Vagina (tissue), 2 donors: Measurements from ENCODE around the gene SPEM1. TPM values are rescaled to one million over a fixed set of nuclear protein-coding genes. Genes with fewer than 3 reads are reported as not detected.

Experiments
- DNase-seq, 2 donors: peaks; one replicate each; pipeline ENCODE4 v3.0.0-alpha.2; 2017; ENCODE audit errors: extremely low spot score in 2 of 2
- H3K27ac ChIP-seq: fragments of 200-600 bp; sonication (generic); one replicate; pipeline ENCODE4 v1.5.1; 2019
- H3K27me3 ChIP-seq: fragments of 200-600 bp; sonication (generic); one replicate; pipeline ENCODE4 v1.5.1; 2019
- H3K36me3 ChIP-seq, 2 donors: fragments of 200-600 bp; sonication (generic); one replicate each; pipeline ENCODE4 v1.5.1; 2017 to 2019
- H3K4me1 ChIP-seq: fragments of 200-600 bp; sonication (generic); one replicate; pipeline ENCODE4 v1.5.1; 2019
- H3K4me3 ChIP-seq, 2 donors: fragments of 200-600 bp; sonication (generic); 1 replicate in 1 of 2; 2 replicates in 1 of 2; pipeline ENCODE4 v1.5.1; 2016 to 2019
- H3K9me3 ChIP-seq: fragments of 200-600 bp; sonication (generic); one replicate; pipeline ENCODE4 v1.5.1; 2019
- POLR2A ChIP-seq, 2 donors: fragments of 450-650 bp; IDR thresholded peaks; one replicate each; pipeline ENCODE4 v1.6.1; 2017; ENCODE audit warnings: antibody characterized with exemption in 2 of 2, mild to moderate bottlenecking in 2 of 2, moderate library complexity in 2 of 2
- POLR2AphosphoS5 ChIP-seq, 2 donors: sonication (generic); formaldehyde crosslinking; IDR thresholded peaks; one replicate each; pipeline ENCODE4 v1.9.0; 2017; ENCODE audit warnings: antibody characterized with exemption in 2 of 2, mild to moderate bottlenecking in 2 of 2, low read depth in 1 of 2; ENCODE audit not compliant: insufficient read depth in 1 of 2
- intact Hi-C: fragments of 100-400 bp; cut with DNase I; formaldehyde crosslinking; loops from one replicate; pipeline ENCODE4 v1.15.1; 2023
- total RNA-seq: library from RNA; depleted of rRNA; stranded (reverse); fragments of >200 nt; gene quantifications from one replicate; pipeline ENCODE4 v1.2.3, GENCODE V29; 2016
- TF ChIP-seq, protein P1 (sequence below), 3 experiments: fragments of 450-650 bp in 2 of 3; fragments of 200-600 bp in 1 of 3; sonication (generic) in 1 of 3; IDR thresholded peaks; one replicate each; pipeline ENCODE4 v1.5.1; 2017 to 2019; ENCODE audit warnings: antibody characterized with exemption in 3 of 3, mild to moderate bottlenecking in 2 of 3, moderate library complexity in 2 of 3

SPEM1 gene
- total RNA-seq, 1 donor from 2014 or later, result not detected

GRCh38 chr17:7388856-7389255 lies 31.3 kb upstream of the SPEM1 start:
- no peaks in the 10 kb centered on the region for H3K27me3 ChIP-seq
- no peak for DNase-seq
- intact Hi-C loops, result no loop called here
- peaks cover 23% of the 10 kb centered on the region for H3K4me1 ChIP-seq
- no peak overlapping the region for H3K4me3 ChIP-seq
- H3K9me3 ChIP-seq, result no peaks in the 10 kb centered on the region
- TF ChIP-seq, protein P1, sequence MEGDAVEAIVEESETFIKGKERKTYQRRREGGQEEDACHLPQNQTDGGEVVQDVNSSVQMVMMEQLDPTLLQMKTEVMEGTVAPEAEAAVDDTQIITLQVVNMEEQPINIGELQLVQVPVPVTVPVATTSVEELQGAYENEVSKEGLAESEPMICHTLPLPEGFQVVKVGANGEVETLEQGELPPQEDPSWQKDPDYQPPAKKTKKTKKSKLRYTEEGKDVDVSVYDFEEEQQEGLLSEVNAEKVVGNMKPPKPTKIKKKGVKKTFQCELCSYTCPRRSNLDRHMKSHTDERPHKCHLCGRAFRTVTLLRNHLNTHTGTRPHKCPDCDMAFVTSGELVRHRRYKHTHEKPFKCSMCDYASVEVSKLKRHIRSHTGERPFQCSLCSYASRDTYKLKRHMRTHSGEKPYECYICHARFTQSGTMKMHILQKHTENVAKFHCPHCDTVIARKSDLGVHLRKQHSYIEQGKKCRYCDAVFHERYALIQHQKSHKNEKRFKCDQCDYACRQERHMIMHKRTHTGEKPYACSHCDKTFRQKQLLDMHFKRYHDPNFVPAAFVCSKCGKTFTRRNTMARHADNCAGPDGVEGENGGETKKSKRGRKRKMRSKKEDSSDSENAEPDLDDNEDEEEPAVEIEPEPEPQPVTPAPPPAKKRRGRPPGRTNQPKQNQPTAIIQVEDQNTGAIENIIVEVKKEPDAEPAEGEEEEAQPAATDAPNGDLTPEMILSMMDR (IDR thresholded peaks at IDR 0.05), result no peak
- TF ChIP-seq POLR2AphosphoS5 (IDR thresholded peaks at IDR 0.05; ENCODE audit: insufficient read depth in 1 of 2, low read depth in 1 of 2) (no peak), POLR2A (IDR thresholded peaks at IDR 0.05) (no peak)
- H3K36me3 ChIP-seq, result peaks cover 0 to 16% of the 10 kb centered on the region in 2 donors
- no peak overlapping the region for H3K27ac ChIP-seq

DNA sequence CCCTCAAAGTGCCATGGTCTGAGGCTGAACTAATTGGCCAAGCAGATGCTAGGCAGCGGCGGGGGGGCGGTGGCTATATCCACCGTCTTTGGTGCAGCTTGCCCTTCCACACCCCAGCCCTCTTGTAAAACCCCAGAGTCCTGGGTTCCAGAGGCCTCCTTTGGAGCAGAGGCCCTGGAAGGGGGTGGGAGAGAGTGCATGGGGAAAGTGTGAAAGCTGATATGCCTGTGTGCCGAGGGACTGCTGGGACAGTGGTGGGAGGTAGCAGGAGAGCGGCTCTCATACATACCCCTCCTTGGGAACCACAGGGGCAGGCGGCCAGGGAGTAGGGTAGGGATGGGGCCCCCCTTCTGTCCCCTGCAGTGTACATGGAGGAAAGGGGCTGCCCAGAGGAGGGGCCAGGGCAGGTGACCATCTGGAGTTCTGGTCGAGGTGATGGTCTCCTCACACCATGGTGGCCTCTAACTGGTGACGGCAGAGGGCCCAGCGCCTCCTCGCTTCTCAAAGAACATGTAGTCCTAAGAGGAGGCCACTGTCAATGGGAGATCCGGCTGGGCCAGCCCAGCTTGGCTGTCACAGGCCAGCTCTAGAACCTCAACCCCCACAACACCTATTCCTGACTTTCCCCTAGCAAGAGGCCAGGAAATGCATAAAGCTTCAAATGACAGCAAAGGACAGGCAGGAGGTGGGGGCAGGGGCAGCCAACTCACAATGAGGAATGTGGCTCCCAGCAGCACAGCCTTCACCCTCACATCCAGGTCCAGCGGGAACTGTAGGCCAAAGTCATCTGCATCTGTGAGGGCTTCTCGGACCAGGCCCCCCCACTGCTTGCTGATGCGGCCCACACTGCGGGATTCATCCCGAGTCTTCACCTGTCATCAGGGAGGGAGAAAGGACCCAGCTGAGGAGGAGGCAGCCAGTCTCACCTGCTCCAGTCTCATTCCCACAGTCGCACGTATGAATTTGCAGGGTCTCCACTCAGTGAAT lies 29.9 kb upstream of the SPEM1 start:
- Histone ChIP-seq H3K27ac (no peak overlapping the region), H3K9me3 (no peaks in the 10 kb centered on the region), H3K4me1 (peaks cover 18% of the 10 kb centered on the region), H3K27me3 (no peaks in the 10 kb centered on the region), H3K36me3 (peaks cover 0 to 16% of the 10 kb centered on the region in 2 donors), H3K4me3 (no peak overlapping the region)
- intact Hi-C loops, result loop anchor here (5.0 kb wide), 1 partner anchor 97 kb away; no protein-coding TSS in a partner anchor
- no peak for DNase-seq
- TF ChIP-seq POLR2AphosphoS5 (IDR thresholded peaks at IDR 0.05; ENCODE audit: insufficient read depth in 1 of 2, low read depth in 1 of 2) (no peak), POLR2A (IDR thresholded peaks at IDR 0.05) (no peak)
- TF ChIP-seq, protein P1 (IDR thresholded peaks at IDR 0.05), result no peak

GRCh38 chr17:7391307-7391706 lies 28.8 kb upstream of the SPEM1 start:
- Histone ChIP-seq H3K27ac (no peak overlapping the region), H3K36me3 (peaks cover 0 to 16% of the 10 kb centered on the region in 2 donors), H3K4me3 (no peak overlapping the region), H3K9me3 (no peaks in the 10 kb centered on the region), H3K4me1 (peaks cover 23% of the 10 kb centered on the region), H3K27me3 (no peaks in the 10 kb centered on the region)
- TF ChIP-seq, protein P1 (IDR thresholded peaks at IDR 0.05), result no peak
- TF ChIP-seq POLR2AphosphoS5 (IDR thresholded peaks at IDR 0.05; ENCODE audit: insufficient read depth in 1 of 2, low read depth in 1 of 2) (no peak), POLR2A (IDR thresholded peaks at IDR 0.05) (no peak)
- intact Hi-C loops, result loop anchor here (5.0 kb wide), 1 partner anchor 96 kb away; no protein-coding TSS in a partner anchor
- DNase-seq, result no peak

DNA sequence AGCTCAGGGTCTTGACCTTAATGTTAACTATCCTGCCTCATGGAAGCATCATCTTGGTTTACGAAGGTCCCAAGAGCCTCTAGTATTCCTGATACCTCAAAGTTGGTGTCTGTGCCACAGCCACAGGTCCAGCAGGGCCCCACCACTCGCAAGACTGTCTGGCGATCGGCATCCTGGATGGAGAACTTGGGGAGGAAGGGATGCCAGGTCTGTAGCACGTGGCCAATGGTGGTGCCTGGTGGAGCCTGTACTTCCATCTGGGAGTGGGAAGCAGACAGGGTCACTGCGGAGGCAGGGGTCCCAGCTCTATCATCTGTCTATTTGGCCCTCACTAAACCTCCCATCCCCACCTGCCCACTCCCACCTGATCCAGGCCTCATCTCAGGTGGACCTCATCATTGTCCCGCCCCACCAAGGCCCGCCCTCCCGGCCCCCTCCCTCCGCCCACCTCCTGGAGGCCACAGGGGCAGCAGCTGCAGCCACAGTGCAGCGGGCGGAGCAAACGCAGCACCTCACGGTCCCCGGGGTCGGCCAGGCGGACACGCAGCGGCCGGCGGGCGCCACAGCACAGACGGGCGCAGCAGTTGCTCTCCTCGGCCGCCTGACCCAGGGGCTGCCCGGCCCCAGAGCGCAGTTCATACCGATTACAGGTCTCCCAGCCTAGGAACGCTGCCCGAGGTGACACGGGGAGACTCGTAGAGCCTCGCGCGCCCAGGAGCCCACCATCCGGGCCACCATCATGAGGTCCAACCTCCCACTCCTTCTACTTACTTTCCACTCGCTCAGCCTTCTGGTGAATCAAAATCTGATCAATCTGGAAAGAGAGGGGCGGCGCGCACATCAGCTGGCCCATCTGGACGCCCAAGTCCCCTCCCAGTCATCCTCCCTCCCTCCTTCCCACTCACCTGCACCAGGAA lies 27.2 kb upstream of the SPEM1 start:
- Histone ChIP-seq H3K4me1 (peaks cover 23% of the 10 kb centered on the region), H3K27ac (peak overlapping the region; percentile 86), H3K4me3 (peak overlapping the region; percentile 60 to 94), H3K27me3 (no peaks in the 10 kb centered on the region), H3K36me3 (peaks cover 0 to 16% of the 10 kb centered on the region in 2 donors), H3K9me3 (no peaks in the 10 kb centered on the region)
- no peak for TF ChIP-seq POLR2AphosphoS5 (IDR thresholded peaks at IDR 0.05; ENCODE audit: insufficient read depth in 1 of 2, low read depth in 1 of 2)
- TF ChIP-seq POLR2A (IDR thresholded peaks at IDR 0.05), result no peak
- TF ChIP-seq, protein P1 (IDR thresholded peaks at IDR 0.05), result no peak
- DNase-seq, result no peak
- intact Hi-C loops, result loop anchor here (5.0 kb wide), 1 partner anchor 94 kb away; no protein-coding TSS in a partner anchor
